ENCODE results near the gene PDCD4. TPM values are rescaled to one million over a fixed set of nuclear protein-coding genes. Genes with fewer than 3 reads are reported as not detected.

The PDCD4 gene
- total and polyA plus RNA-seq, 2 donors from 2014 or later, result 57.7 to 75.9 TPM

- intact Hi-C loops (cut with DNase I), result no loop called here
- no peaks in the 10 kb centered on the region for H3K27me3 ChIP-seq (ENCODE audit: control insufficient read depth, insufficient read depth, low read length)
- FAIRE-seq (no peak), DNase-seq (peak in 1 of 5 donors; percentile 41)
- H3K4me1 ChIP-seq (ENCODE audit: control insufficient read depth in 2 of 3, insufficient read depth in 2 of 3, low read depth in 1 of 3, low read length in 3 of 3), result peaks cover 0 to 6% (median 0%) of the 10 kb centered on the region in 3 donors
- no peaks in the 10 kb centered on the region for H3K36me3 ChIP-seq (ENCODE audit: control insufficient read depth in 2 of 3, insufficient read depth in 3 of 3, low read length in 3 of 3)
- no peak overlapping the region for H3K4me3 ChIP-seq (ENCODE audit: low read length in 3 of 3)
- no peaks in the 10 kb centered on the region for H3K9me3 ChIP-seq (ENCODE audit: control insufficient read depth in 2 of 3, insufficient read depth in 1 of 3, low read length in 3 of 3)
- no peak overlapping the region for H3K27ac ChIP-seq (ENCODE audit: low read depth in 2 of 2, low read length in 2 of 2)
- no peak overlapping the region for H3K9ac ChIP-seq (ENCODE audit: low read length in 3 of 3)
- TF ChIP-seq CTCF (IDR thresholded peaks at IDR 0.05; ENCODE audit: borderline replicate concordance, extremely low read depth, insufficient read depth), result no peak
Observed at GRCh38 chr10:110936757-110937156, 65.0 kb downstream of the PDCD4 start.

GRCh38 chr10:110939419-110939818 is 67.7 kb downstream of the PDCD4 start:
- no peak for TF ChIP-seq CTCF (IDR thresholded peaks at IDR 0.05; ENCODE audit: borderline replicate concordance, extremely low read depth, insufficient read depth)
- DNase-seq, result no peak
- peak; percentile 8 for FAIRE-seq
- peaks cover 0 to 6% (median 0%) of the 10 kb centered on the region in 3 donors for H3K4me1 ChIP-seq (ENCODE audit: control insufficient read depth in 2 of 3, insufficient read depth in 2 of 3, low read depth in 1 of 3, low read length in 3 of 3)
- no peaks in the 10 kb centered on the region for H3K36me3 ChIP-seq (ENCODE audit: control insufficient read depth in 2 of 3, insufficient read depth in 3 of 3, low read length in 3 of 3)
- H3K27ac ChIP-seq (ENCODE audit: low read depth in 2 of 2, low read length in 2 of 2), result no peak overlapping the region
- no peaks in the 10 kb centered on the region for H3K9me3 ChIP-seq (ENCODE audit: control insufficient read depth in 2 of 3, insufficient read depth in 1 of 3, low read length in 3 of 3)
- no peaks in the 10 kb centered on the region for H3K27me3 ChIP-seq (ENCODE audit: control insufficient read depth, insufficient read depth, low read length)
- H3K9ac ChIP-seq (ENCODE audit: low read length in 3 of 3), result no peak overlapping the region
- H3K4me3 ChIP-seq (ENCODE audit: low read length in 3 of 3), result no peak overlapping the region
- intact Hi-C loops (cut with DNase I), result no loop called here

- FAIRE-seq, result no peak
Observed at GRCh38 chr10:110944792-110945396, 73.2 kb downstream of the PDCD4 start.

More at GRCh38 chr10:110944792-110945396, 73.2 kb downstream of the PDCD4 start:
- Histone ChIP-seq H3K9ac (ENCODE audit: low read length in 3 of 3) (no peak overlapping the region), H3K9me3 (ENCODE audit: control insufficient read depth in 2 of 3, insufficient read depth in 1 of 3, low read length in 3 of 3) (no peaks in the 10 kb centered on the region), H3K4me1 (ENCODE audit: control insufficient read depth in 2 of 3, insufficient read depth in 2 of 3, low read depth in 1 of 3, low read length in 3 of 3) (peaks cover 0 to 2% (median 0%) of the 10 kb centered on the region in 3 donors), H3K4me3 (ENCODE audit: low read length in 3 of 3) (no peak overlapping the region), H3K27ac (ENCODE audit: low read depth in 2 of 2, low read length in 2 of 2) (no peak overlapping the region), H3K36me3 (ENCODE audit: control insufficient read depth in 2 of 3, insufficient read depth in 3 of 3, low read length in 3 of 3) (no peaks in the 10 kb centered on the region), H3K27me3 (ENCODE audit: control insufficient read depth, insufficient read depth, low read length) (no peaks in the 10 kb centered on the region)
- DNase-seq, result no peak
- intact Hi-C loops (cut with DNase I), result no loop called here
- TF ChIP-seq CTCF (IDR thresholded peaks at IDR 0.05; ENCODE audit: borderline replicate concordance, extremely low read depth, insufficient read depth), result no peak
